MCF 10A (cell line): ENCODE measurements around the gene TNNI2. TPM values are rescaled to one million over a fixed set of nuclear protein-coding genes. Genes with fewer than 3 reads are reported as not detected.

Experiments
- BruUV-seq: library from RNA; stranded (reverse); fragments of 400-500 nt; replicated peaks from 2 replicates; lab custom pipeline; 2021; lab: Mats Ljungman, UMichigan
- CTCF ChIA-PET: fragments of 300-600 bp; sonication (Branson Sonifier 250); formaldehyde crosslinking; extraction: SDS; loops from one replicate; lab custom pipeline; 2021; ENCODE audit warnings: antibody characterized with exemption, inconsistent platforms; lab: Yijun Ruan, JAX
- POLR2A ChIA-PET: fragments of 300-600, 350-650 bp; sonication (Branson Sonifier 250); formaldehyde crosslinking; extraction: SDS; loops from one replicate; lab custom pipeline; 2020; ENCODE audit warnings: antibody characterized with exemption, inconsistent platforms; lab: Yijun Ruan, JAX
- DNase-seq: peaks from one replicate; pipeline ENCODE4 v3.0.0-alpha.2; 2018; ENCODE audit not compliant: unreplicated experiment
- H3K27ac Mint-ChIP-seq: one replicate; pipeline ENCODE4 v1.8.0; 2022; ENCODE audit warnings: mild to moderate bottlenecking, low read depth, mixed read lengths; ENCODE audit not compliant: unreplicated experiment
- H3K27me3 Mint-ChIP-seq: one replicate; pipeline ENCODE4 v1.8.0; 2022; ENCODE audit warnings: mixed read lengths; ENCODE audit not compliant: insufficient read depth, unreplicated experiment
- H3K36me3 Mint-ChIP-seq: one replicate; pipeline ENCODE4 v1.8.0; 2022; ENCODE audit warnings: mild to moderate bottlenecking, moderate library complexity, mixed read lengths; ENCODE audit not compliant: insufficient read depth, unreplicated experiment
- H3K4me1 Mint-ChIP-seq: one replicate; pipeline ENCODE4 v1.8.0; 2022; ENCODE audit warnings: mixed read lengths; ENCODE audit not compliant: insufficient read depth, unreplicated experiment
- H3K4me3 Mint-ChIP-seq: one replicate; pipeline ENCODE4 v1.8.0; 2022; ENCODE audit warnings: mild to moderate bottlenecking, moderate library complexity, mixed read lengths; ENCODE audit not compliant: unreplicated experiment
- H3K9me3 Mint-ChIP-seq: one replicate; pipeline ENCODE4 v1.8.0; 2022; ENCODE audit warnings: mixed read lengths; ENCODE audit not compliant: unreplicated experiment
- intact Hi-C: fragments of 100-400 bp; cut with micrococcal nuclease; formaldehyde crosslinking; loops from 2 replicates; pipeline ENCODE4 v1.14.1; 2022
- total RNA-seq: library from RNA; stranded (reverse); gene quantifications from 2 replicates; pipeline ENCODE4 v1.2.3, GENCODE V29; 2022
- TF ChIP-seq, protein P1 (sequence below): fragments of 200-600 bp; IDR thresholded peaks from one replicate; pipeline ENCODE4 v1.8.0; 2022; ENCODE audit warnings: antibody characterized with exemption, mild to moderate bottlenecking; ENCODE audit not compliant: unreplicated experiment

Gene TNNI2
- total RNA-seq, 1 experiment from 2014 or later = 77.7 TPM

GRCh38 chr11:1805525-1805924, 33.3 kb upstream of the TNNI2 start:
- H3K9me3 Mint-ChIP-seq = no peaks in the 10 kb centered on the region
- TF ChIP-seq, protein P1, sequence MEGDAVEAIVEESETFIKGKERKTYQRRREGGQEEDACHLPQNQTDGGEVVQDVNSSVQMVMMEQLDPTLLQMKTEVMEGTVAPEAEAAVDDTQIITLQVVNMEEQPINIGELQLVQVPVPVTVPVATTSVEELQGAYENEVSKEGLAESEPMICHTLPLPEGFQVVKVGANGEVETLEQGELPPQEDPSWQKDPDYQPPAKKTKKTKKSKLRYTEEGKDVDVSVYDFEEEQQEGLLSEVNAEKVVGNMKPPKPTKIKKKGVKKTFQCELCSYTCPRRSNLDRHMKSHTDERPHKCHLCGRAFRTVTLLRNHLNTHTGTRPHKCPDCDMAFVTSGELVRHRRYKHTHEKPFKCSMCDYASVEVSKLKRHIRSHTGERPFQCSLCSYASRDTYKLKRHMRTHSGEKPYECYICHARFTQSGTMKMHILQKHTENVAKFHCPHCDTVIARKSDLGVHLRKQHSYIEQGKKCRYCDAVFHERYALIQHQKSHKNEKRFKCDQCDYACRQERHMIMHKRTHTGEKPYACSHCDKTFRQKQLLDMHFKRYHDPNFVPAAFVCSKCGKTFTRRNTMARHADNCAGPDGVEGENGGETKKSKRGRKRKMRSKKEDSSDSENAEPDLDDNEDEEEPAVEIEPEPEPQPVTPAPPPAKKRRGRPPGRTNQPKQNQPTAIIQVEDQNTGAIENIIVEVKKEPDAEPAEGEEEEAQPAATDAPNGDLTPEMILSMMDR = no peak
- no peak overlapping the region for H3K4me3 Mint-ChIP-seq
- H3K27ac Mint-ChIP-seq = no peak overlapping the region
- ChIA-PET CTCF (interaction anchor here (0.8 to 2.6 kb wide), 4 partner anchors 21 to 153 kb away, joined by 3 to 8 read pairs (median 4); no protein-coding TSS in a partner anchor), POLR2A (interaction anchor here (0.8 to 1.8 kb wide), 5 partner anchors 9 to 33 kb away, joined by 3 to 4 read pairs (median 3); no protein-coding TSS in a partner anchor)
- no peaks in the 10 kb centered on the region for H3K4me1 Mint-ChIP-seq
- no TSS peak for BruUV-seq
- intact Hi-C loops = no loop called here
- no peak for DNase-seq
- peaks cover 6% of the 10 kb centered on the region for H3K36me3 Mint-ChIP-seq
- H3K27me3 Mint-ChIP-seq = no peaks in the 10 kb centered on the region

- ChIA-PET POLR2A (interaction anchor here (0.7 kb wide), 1 partner anchor 9 kb away, joined by 3 read pairs; no protein-coding TSS in a partner anchor), CTCF (interaction anchor here (0.7 to 2.6 kb wide), 4 partner anchors 36 to 114 kb away, joined by 3 to 8 read pairs (median 3); no protein-coding TSS in a partner anchor)
- TF ChIP-seq, protein P1 = no peak
- BruUV-seq = no TSS peak
- H3K36me3 Mint-ChIP-seq = peaks cover 6% of the 10 kb centered on the region
- no peak overlapping the region for H3K4me3 Mint-ChIP-seq
- H3K27ac Mint-ChIP-seq = no peak overlapping the region
- intact Hi-C loops = no loop called here
- no peaks in the 10 kb centered on the region for H3K27me3 Mint-ChIP-seq
- no peak for DNase-seq
- no peaks in the 10 kb centered on the region for H3K4me1 Mint-ChIP-seq
- no peaks in the 10 kb centered on the region for H3K9me3 Mint-ChIP-seq
Observed at GRCh38 chr11:1807264-1807995, 31.4 kb upstream of the TNNI2 start.

GRCh38 chr11:1810761-1811160, 28.0 kb upstream of the TNNI2 start:
- TF ChIP-seq, protein P1 = no peak
- no TSS peak for BruUV-seq
- H3K27ac Mint-ChIP-seq = no peak overlapping the region
- H3K4me3 Mint-ChIP-seq = no peak overlapping the region
- intact Hi-C loops = no loop called here
- H3K4me1 Mint-ChIP-seq = no peaks in the 10 kb centered on the region
- ChIA-PET CTCF (interaction anchor here (1.3 kb wide), 1 partner anchor 22 kb away, joined by 4 read pairs; no protein-coding TSS in a partner anchor), POLR2A (no interaction called here)
- DNase-seq = no peak
- H3K27me3 Mint-ChIP-seq = no peaks in the 10 kb centered on the region
- H3K9me3 Mint-ChIP-seq = no peaks in the 10 kb centered on the region
- no peaks in the 10 kb centered on the region for H3K36me3 Mint-ChIP-seq

DNA sequence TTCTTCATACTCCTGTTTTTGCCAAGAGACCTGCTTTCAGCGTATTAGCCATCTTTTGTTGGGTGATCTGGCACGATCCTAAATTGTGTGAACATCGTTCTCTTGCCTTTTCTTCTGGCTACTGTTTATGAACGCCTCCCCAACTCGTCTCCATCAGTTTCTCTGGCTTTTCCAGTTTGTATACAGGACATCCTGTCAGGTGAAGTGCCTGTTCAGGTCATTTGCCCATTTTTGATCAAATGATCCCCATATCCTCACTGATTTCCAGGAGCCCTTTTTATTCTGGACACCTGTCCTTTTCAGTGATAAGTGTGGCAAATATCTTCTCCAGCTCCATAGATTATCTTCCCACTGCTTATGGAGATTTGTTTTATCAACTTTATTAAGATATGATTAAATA, 26.5 kb upstream of the TNNI2 start:
- H3K4me3 Mint-ChIP-seq = no peak overlapping the region
- TF ChIP-seq, protein P1 = no peak
- H3K9me3 Mint-ChIP-seq = no peaks in the 10 kb centered on the region
- BruUV-seq = no TSS peak
- H3K27me3 Mint-ChIP-seq = no peaks in the 10 kb centered on the region
- no peaks in the 10 kb centered on the region for H3K4me1 Mint-ChIP-seq
- CTCF ChIA-PET = interaction anchor here (1.4 kb wide), 1 partner anchor 159 kb away, joined by 4 read pairs; no protein-coding TSS in a partner anchor
- no peak overlapping the region for H3K27ac Mint-ChIP-seq
- intact Hi-C loops = no loop called here
- POLR2A ChIA-PET = no interaction called here
- no peaks in the 10 kb centered on the region for H3K36me3 Mint-ChIP-seq
- no peak for DNase-seq
